ENCODE data around the gene RCBTB1.
A peak's percentile ranks its signal among the peaks of the same experiment; 100 is the strongest.
"Not testable (repeated sequence)": the region's sequence is repeated elsewhere in the genome, so short reads cannot be mapped to it uniquely, and the experiment has no call there.

RCBTB1 gene

GRCh38 chr13:49502954-49503353 lies 82.4 kb downstream of the RCBTB1 start:
- H3K36me3 Mint-ChIP-seq (ENCODE audit: insufficient read depth) = peaks cover 15% of the 10 kb centered on the region
- no peaks in the 10 kb centered on the region for H3K9me3 Mint-ChIP-seq
- H3K27ac Mint-ChIP-seq = peak overlapping the region; percentile 23 to 49
- no peak for ATAC-seq (replicated peaks)
- H3K4me1 Mint-ChIP-seq (ENCODE audit: low read depth in 2 of 2) = peaks cover 27 to 55% of the 10 kb centered on the region in 2 donors
- H3K27me3 Mint-ChIP-seq = no peaks in the 10 kb centered on the region
- no peak for DNase-seq
- H3K4me3 Mint-ChIP-seq = no peak overlapping the region

- Mint-ChIP-seq H3K4me1 (ENCODE audit: low read depth in 2 of 2) (peaks cover 40 to 55% of the 10 kb centered on the region in 2 donors), H3K36me3 (ENCODE audit: insufficient read depth) (peaks cover 29% of the 10 kb centered on the region), H3K4me3 (peak overlapping the region; percentile 4 to 33), H3K9me3 (no peaks in the 10 kb centered on the region), H3K27ac (peak overlapping the region; percentile 92 to 99), H3K27me3 (no peaks in the 10 kb centered on the region)
- no peak for DNase-seq
- no peak for ATAC-seq (replicated peaks)
These were observed 85.3 kb downstream of the RCBTB1 start for GRCh38 chr13:49499889-49500660.

GRCh38 chr13:49498206-49498605 lies 87.2 kb downstream of the RCBTB1 start:
- H3K36me3 Mint-ChIP-seq (ENCODE audit: insufficient read depth) = peaks cover 34% of the 10 kb centered on the region
- ATAC-seq (replicated peaks) = no peak
- no peaks in the 10 kb centered on the region for H3K9me3 Mint-ChIP-seq
- DNase-seq = no peak
- no peaks in the 10 kb centered on the region for H3K27me3 Mint-ChIP-seq
- peak overlapping the region; percentile 92 to 99 for H3K27ac Mint-ChIP-seq
- peaks cover 40 to 52% of the 10 kb centered on the region in 2 donors for H3K4me1 Mint-ChIP-seq (ENCODE audit: low read depth in 2 of 2)
- H3K4me3 Mint-ChIP-seq = peak overlapping the region; percentile 97 to 98

- peak overlapping the region; percentile 92 to 99 for H3K27ac Mint-ChIP-seq
- peaks cover 38 to 45% of the 10 kb centered on the region in 2 donors for H3K4me1 Mint-ChIP-seq (ENCODE audit: low read depth in 2 of 2)
- H3K36me3 Mint-ChIP-seq (ENCODE audit: insufficient read depth) = peaks cover 34% of the 10 kb centered on the region
- peak overlapping the region; percentile 97 to 98 for H3K4me3 Mint-ChIP-seq
- no peak for DNase-seq
- no peaks in the 10 kb centered on the region for H3K27me3 Mint-ChIP-seq
- no peaks in the 10 kb centered on the region for H3K9me3 Mint-ChIP-seq
- ATAC-seq (replicated peaks) = no peak
These were observed 88.1 kb downstream of the RCBTB1 start for GRCh38 chr13:49497272-49497671.

GRCh38 chr13:49496837-49497236 lies 88.5 kb downstream of the RCBTB1 start:
- not testable (repeated sequence) for H3K27me3 Mint-ChIP-seq, H3K9me3 Mint-ChIP-seq
- ATAC-seq (replicated peaks) (peak; percentile 31), DNase-seq (peak; percentile 35 to 41 (median 41))
- peak overlapping the region; percentile 92 to 99 for H3K27ac Mint-ChIP-seq
- peak overlapping the region; percentile 97 to 98 for H3K4me3 Mint-ChIP-seq
- H3K36me3 Mint-ChIP-seq (ENCODE audit: insufficient read depth) = peaks cover 34% of the 10 kb centered on the region
- H3K4me1 Mint-ChIP-seq (ENCODE audit: low read depth in 2 of 2) = peaks cover 38 to 45% of the 10 kb centered on the region in 2 donors

GRCh38 chr13:49495783-49496762 lies 89.3 kb downstream of the RCBTB1 start, which contains the start of gene PHF11:
Gene PHF11 (plus strand): TSS chr13:49495953. CDS start chr13:49496002, 49 bp downstream.
- H3K27ac Mint-ChIP-seq = peak within 1 kb of the TSS; percentile 92 to 99
- H3K9me3 Mint-ChIP-seq = no peaks in the 10 kb centered on the region
- H3K27me3 Mint-ChIP-seq = no peaks in the 10 kb centered on the region
- peaks cover 33% of the 10 kb centered on the region for H3K36me3 Mint-ChIP-seq (ENCODE audit: insufficient read depth)
- peaks cover 38 to 45% of the 10 kb centered on the region in 2 donors for H3K4me1 Mint-ChIP-seq (ENCODE audit: low read depth in 2 of 2)
- peak within 1 kb of the TSS; percentile 97 to 98 for H3K4me3 Mint-ChIP-seq
- peak; percentile 76 to 81 (median 79) for DNase-seq
- peak; percentile 84 for ATAC-seq (replicated peaks)

GRCh38 chr13:49494645-49495044 lies 90.7 kb downstream of the RCBTB1 start:
- Mint-ChIP-seq H3K27me3 (no peaks in the 10 kb centered on the region), H3K4me3 (peak overlapping the region; percentile 97 to 98), H3K27ac (peak overlapping the region; percentile 92 to 99), H3K9me3 (no peaks in the 10 kb centered on the region), H3K4me1 (ENCODE audit: low read depth in 2 of 2) (peaks cover 30 to 35% of the 10 kb centered on the region in 2 donors), H3K36me3 (ENCODE audit: insufficient read depth) (peaks cover 30% of the 10 kb centered on the region)
- ATAC-seq (replicated peaks) (no peak), DNase-seq (no peak)

- no peaks in the 10 kb centered on the region for H3K9me3 Mint-ChIP-seq
- H3K4me1 Mint-ChIP-seq (ENCODE audit: low read depth in 2 of 2) = no peaks in the 10 kb centered on the region
- H3K27ac Mint-ChIP-seq = no peak overlapping the region
- H3K4me3 Mint-ChIP-seq = no peak overlapping the region
- no peak for ATAC-seq (replicated peaks)
- H3K36me3 Mint-ChIP-seq (ENCODE audit: insufficient read depth) = peaks cover 24% of the 10 kb centered on the region
- no peak for DNase-seq
- no peaks in the 10 kb centered on the region for H3K27me3 Mint-ChIP-seq
These were observed 96.8 kb downstream of the RCBTB1 start for GRCh38 chr13:49488563-49488962.

Data from effector memory CD8-positive, alpha-beta T cell (primary cell).